ENCODE measurements around the gene PRKCE. TPM values are rescaled to one million over a fixed set of nuclear protein-coding genes. Genes with fewer than 3 reads are reported as not detected.

PRKCE gene
- total RNA-seq, 2 experiments from 2014 or later, result 7.0 to 7.3 TPM

DNA sequence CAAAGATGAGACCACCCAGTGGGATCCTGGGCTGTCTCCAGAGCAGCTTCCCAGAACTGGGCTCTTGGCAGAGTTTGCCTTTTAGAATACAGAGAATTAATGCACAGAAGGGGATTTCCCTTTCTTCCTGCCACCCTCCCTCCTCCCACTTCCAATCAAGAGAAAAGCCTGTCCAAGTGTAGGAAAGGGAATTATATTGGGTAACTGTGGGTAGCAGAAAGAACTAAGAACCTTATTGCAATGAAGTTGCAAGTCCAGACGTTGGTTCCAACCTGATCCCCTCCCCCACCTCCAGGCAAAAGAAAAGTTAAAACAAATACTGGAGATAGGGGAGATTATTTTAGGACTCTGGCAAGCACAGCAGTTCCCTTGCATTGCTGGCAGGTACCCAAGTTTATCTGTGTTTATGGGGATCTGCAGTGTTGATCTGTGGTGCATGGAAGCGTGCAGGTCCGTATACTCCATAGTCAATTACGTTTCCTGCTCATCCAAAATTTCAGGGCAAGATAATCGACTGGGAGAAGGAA, 114.3 kb downstream of the PRKCE start:
- POLR2A ChIA-PET, result no interaction called here
- CTCF ChIA-PET, result no interaction called here

GRCh38 chr2:45768208-45768607, 116.7 kb downstream of the PRKCE start:
- ChIA-PET POLR2A (no interaction called here), CTCF (interaction anchor here (1.7 kb wide), 1 partner anchor 11 kb away, joined by 4 read pairs; no protein-coding TSS in a partner anchor)

- ChIA-PET CTCF (interaction anchor here (1.7 kb wide), 1 partner anchor 10 kb away, joined by 4 read pairs; no protein-coding TSS in a partner anchor), POLR2A (no interaction called here)
Measured at GRCh38 chr2:45769056-45769455, 117.6 kb downstream of the PRKCE start.

- ChIA-PET CTCF (no interaction called here), POLR2A (no interaction called here)
Measured at GRCh38 chr2:45769854-45770576, 118.5 kb downstream of the PRKCE start.

GRCh38 chr2:45770811-45771210, 119.3 kb downstream of the PRKCE start:
- ChIA-PET CTCF (no interaction called here), POLR2A (no interaction called here)

DNA sequence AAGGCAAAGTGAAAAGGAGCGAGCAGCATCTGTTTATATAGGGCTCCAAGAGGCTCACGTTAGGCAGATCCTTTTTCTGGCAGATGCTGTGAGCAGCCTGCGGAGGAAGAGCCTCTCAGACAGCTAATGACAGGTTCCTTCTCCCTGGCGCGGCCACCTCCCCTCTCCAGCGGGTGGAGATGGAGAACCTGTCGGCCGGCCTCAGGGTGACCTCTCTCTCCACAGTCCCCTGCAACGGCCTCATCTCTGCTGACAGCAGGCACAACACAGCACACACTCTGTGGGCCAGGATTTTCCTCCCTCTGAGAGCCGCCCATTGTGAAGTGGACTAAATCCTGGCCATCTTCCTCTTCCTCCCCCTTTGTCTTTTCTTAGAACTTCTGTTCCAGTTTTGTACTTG, 119.8 kb downstream of the PRKCE start:
- POLR2A ChIA-PET, result no interaction called here
- CTCF ChIA-PET, result no interaction called here

GRCh38 chr2:45772038-45772437, 120.6 kb downstream of the PRKCE start:
- ChIA-PET POLR2A (no interaction called here), CTCF (interaction anchor here (1.2 kb wide), 1 partner anchor 132 kb away, joined by 3 read pairs; no protein-coding TSS in a partner anchor)

DNA sequence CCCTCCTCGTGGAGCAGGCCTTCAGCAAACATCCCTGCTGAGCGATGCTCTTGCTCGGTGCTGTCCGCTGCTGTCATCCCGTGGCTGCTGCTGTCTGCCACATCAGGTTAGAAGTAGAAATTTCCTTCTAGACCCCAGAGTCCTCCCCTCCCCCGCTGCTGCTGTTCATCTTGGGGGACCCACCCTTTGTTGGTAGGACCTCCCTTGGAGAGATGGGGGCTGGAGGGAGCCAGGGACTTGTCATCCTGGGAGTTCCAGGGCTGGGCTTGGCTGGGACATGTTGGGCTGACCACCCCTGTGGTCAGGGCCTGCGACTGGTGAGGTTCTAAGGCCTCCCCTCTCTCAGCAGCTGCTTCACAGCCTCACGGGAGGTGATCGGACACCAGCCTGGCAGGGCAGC, 122.4 kb downstream of the PRKCE start:
- POLR2A ChIA-PET, result no interaction called here
- CTCF ChIA-PET, result interaction anchor here (0.9 kb wide), 1 partner anchor 162 kb away, joined by 3 read pairs; no protein-coding TSS in a partner anchor

DNA sequence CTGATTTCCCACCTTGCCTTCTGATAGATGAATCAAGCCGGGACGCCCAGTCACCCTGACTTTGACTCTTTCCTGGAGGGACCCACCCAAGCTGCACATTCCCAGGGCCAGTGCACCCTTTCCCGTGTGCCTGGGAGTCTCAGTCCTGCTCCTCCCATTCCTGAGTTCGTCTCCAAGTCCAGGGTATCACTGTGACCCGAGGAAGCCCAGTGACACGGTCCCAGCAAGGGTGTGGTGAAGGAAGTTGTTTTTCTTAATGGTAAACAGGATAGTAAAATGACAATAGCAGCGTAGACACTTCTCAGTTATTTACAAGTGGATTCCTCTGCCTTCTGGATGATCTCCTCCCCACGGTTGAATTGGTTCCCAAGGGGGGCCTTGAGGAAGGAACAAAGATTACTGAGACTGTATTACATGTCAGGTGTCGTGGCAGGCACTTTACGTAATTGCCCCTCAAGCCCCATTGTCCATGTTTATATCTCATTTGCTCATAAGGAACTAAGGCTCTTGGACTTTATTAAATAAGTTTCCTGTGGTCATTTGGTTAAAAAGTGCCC, 123.3 kb downstream of the PRKCE start:
- ChIA-PET CTCF (interaction anchor here (0.5 to 0.9 kb wide), 2 partner anchors 135 to 161 kb away, joined by 3 read pairs; no protein-coding TSS in a partner anchor), POLR2A (no interaction called here)

DNA sequence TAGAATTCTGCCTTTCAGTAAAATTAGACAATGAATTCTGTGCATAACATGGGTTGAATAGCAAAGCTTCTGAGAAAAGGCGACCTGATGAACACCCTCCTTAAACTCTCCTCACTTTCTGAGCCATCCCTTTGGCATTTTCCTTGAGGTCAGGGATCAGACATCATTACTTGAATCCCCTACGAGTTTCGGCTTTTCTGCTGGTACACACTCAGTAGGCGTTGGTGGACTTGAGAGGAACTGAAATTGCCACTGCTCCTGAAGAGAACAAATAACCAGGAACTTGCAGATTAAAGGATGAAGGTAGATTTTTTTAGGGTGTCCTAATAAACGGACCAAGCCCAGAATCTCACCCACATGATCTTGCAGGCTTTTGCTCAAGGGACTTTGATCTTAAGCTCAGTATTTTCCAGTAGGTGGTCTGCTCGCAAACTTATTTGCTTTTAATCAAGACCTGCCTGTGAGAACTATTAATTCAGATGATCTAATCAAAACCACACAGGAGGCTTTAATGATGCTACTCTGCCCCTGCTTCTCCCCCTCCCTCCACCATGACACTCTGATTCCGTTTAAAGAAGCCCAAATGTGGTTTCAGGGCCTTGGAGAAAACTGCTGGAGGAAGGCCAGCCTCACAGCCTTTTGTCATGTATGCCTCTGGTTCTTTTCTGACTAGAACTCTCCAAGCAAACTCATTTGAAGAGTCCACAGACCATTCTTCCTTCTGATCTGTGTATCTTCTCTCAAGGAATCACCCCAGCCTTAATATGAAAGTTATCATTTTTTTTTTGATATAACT, 124.9 kb downstream of the PRKCE start:
- ChIA-PET POLR2A (no interaction called here), CTCF (no interaction called here)

GRCh38 chr2:45777996-45778719, 126.7 kb downstream of the PRKCE start:
- POLR2A ChIA-PET, result no interaction called here
- CTCF ChIA-PET, result interaction anchor here (0.6 to 2.1 kb wide), 18 partner anchors 10 to 163 kb away, joined by 3 to 13 read pairs (median 4); no protein-coding TSS in a partner anchor

DNA sequence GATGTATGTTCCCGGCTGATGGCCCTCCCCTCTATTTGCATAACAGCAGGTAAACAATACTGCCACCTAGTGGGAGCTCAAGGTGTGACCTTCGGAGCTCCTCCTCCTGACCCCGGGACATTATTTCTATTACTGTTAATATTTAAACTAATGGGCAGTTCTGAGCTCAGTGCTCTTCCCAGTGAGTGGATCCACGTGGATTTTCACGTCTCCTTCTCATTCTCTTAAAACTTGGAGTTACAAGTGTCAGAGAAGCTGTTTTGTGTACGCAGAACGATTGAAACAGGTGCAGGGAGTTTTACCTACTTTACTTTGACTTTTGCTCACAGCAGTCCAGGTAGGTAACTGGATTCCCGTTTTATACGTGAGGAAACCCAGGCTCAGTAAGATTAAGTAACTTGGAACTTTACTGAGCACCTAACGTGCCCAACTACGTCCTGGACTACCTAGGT, 127.3 kb downstream of the PRKCE start:
- ChIA-PET CTCF (interaction anchor here (0.6 to 2.1 kb wide), 19 partner anchors 10 to 162 kb away, joined by 3 to 13 read pairs (median 5); no protein-coding TSS in a partner anchor), POLR2A (interaction anchor here (0.6 kb wide), 1 partner anchor 30 kb away, joined by 4 read pairs; no protein-coding TSS in a partner anchor)

DNA sequence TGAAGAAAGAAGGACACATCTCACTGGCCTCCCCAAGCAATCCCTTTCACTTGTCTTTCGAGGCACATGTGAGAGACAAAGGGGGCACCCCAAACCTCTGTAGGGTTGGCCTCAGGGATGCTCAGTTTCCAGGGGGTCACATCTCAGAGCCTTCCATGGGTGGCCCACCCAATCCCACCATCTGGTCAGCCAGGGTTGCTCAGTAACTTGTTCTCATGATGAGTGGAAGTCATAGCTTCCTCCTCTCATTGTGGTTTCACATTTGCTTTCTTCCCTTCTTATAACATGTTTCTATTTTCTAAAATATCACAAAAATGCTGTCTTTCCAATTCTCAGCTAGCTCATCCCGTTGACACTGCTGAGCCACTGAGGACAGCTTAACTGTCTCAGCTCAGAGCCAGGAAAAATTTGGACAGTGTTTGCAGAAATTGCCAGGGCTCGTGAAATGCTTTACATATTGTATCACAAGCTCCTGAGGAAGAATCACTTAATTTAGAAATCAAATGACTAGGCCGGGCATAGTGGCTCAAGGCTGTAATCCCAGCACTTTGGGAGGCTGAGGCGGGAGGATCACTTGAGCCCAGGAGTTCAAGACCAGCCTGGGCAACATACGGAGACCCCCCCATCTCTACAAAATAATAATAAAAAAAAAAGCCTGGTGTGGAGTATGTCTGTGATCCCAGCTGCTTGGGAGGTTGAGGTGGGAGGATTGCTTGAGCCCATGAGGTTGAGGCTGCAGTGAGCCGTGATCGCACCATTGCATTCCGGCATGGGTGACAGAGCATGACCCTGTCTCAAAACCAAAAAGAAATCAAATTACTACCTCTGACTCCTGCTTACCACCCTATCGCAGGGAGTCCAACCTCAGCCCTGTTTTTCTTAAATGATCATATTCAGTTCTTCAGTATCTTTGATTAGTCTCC, 129.3 kb downstream of the PRKCE start:
- ChIA-PET CTCF (interaction anchor here (1.4 kb wide), 1 partner anchor 137 kb away, joined by 5 read pairs; no protein-coding TSS in a partner anchor), POLR2A (no interaction called here)

GRCh38 chr2:45781464-45781811, 130.0 kb downstream of the PRKCE start:
- ChIA-PET CTCF (no interaction called here), POLR2A (no interaction called here)

DNA sequence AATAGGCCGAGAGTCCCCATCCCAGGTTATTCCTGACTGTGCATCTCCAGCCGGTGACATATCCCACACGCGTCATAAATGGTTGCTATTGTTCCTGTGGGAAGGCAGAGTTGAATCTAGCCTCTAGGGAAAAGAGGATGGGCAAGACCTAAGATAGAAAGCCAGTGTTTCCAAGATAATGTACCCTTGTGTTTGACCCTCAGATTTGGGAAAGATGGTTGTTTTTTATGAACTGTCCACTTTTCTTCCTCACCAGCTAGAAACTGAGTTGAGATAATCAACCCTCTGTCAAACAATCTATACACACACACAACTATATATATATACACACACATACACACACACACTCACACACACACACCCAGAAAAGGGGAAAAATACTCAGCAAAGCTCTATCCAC, 131.0 kb downstream of the PRKCE start:
- CTCF ChIA-PET, result no interaction called here
- POLR2A ChIA-PET, result no interaction called here

- CTCF ChIA-PET, result no interaction called here
- POLR2A ChIA-PET, result no interaction called here
Measured at GRCh38 chr2:45782986-45783385, 131.5 kb downstream of the PRKCE start.

GRCh38 chr2:45786030-45786835, 134.8 kb downstream of the PRKCE start:
- CTCF ChIA-PET, result interaction anchor here (0.5 kb wide), 1 partner anchor 915 kb away, joined by 6 read pairs; no protein-coding TSS in a partner anchor

More at GRCh38 chr2:45786030-45786835, 134.8 kb downstream of the PRKCE start:
- POLR2A ChIA-PET, result no interaction called here
